Ascending aorta (tissue), 2 donors: ENCODE data around the gene ADAMTS3. TPM values are rescaled to one million over a fixed set of nuclear protein-coding genes. Genes with fewer than 3 reads are reported as not detected.

ENCODE experiments used
- DNase-seq, 2 donors: peaks; one replicate each; pipeline ENCODE4 v3.0.0-alpha.2; 2019; ENCODE audit warnings: low spot score in 2 of 2
- H3K27ac ChIP-seq, 2 donors: fragments of 200-600 bp; sonication (generic); one replicate each; pipeline ENCODE4 v1.5.1; 2016 to 2017; ENCODE audit warnings: mild to moderate bottlenecking in 1 of 2
- H3K27me3 ChIP-seq: fragments of 200-600 bp; sonication (generic); one replicate; pipeline ENCODE4 v1.5.1; 2017
- H3K36me3 ChIP-seq, 2 donors: fragments of 200-600 bp; sonication (generic); one replicate each; pipeline ENCODE4 v1.5.1; 2016
- H3K4me1 ChIP-seq, 2 donors: fragments of 200-600 bp; sonication (generic); one replicate each; pipeline ENCODE4 v1.5.1; 2016 to 2017; ENCODE audit warnings: mild to moderate bottlenecking in 1 of 2
- H3K4me3 ChIP-seq, 2 donors: fragments of 200-600 bp; sonication (generic); one replicate each; pipeline ENCODE4 v1.5.1; 2016 to 2017; ENCODE audit warnings: mild to moderate bottlenecking in 1 of 2
- H3K9me3 ChIP-seq, 2 donors: fragments of 200-600 bp; sonication (generic); one replicate each; pipeline ENCODE4 v1.5.1; 2016
- intact Hi-C: fragments of 100-400 bp; cut with DNase I; formaldehyde crosslinking; loops from one replicate; pipeline ENCODE4 v1.15.1; 2023
- total RNA-seq: library from RNA; depleted of rRNA; stranded (reverse); fragments of >200 nt; gene quantifications from one replicate; pipeline ENCODE4 v1.1.0, GENCODE V29; 2016
- TF ChIP-seq, protein P1 (sequence below), 3 experiments: fragments of 200-600 bp in 2 of 3; fragments of 450-650 bp in 1 of 3; sonication (generic) in 2 of 3; IDR thresholded peaks; one replicate each; pipeline ENCODE4 v1.5.1; 2016 to 2019; ENCODE audit warnings: antibody characterized with exemption in 3 of 3, mild to moderate bottlenecking in 1 of 3, moderate library complexity in 1 of 3

ADAMTS3 gene
- total RNA-seq, 1 donor from 2014 or later = 2.2 TPM

DNA sequence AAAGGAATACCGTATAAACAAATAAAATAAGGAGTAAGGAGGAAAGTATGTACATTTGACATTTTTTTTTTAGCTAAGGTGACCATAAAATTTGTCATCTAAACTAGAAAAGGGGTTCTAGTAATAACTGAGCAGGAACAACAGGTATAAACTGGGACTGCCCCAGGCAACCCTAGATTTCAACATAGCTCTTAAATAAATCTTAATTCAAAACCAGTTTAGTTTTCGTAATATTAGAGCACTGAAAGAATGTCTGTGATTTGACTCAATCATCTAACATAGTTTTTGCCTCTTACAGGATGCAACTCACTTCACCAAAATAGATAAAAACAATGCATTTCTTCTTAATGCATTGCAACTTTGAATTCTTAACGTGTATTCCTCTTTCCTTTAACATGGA is 257.7 kb downstream of the ADAMTS3 start:
- peak overlapping the region; percentile 64 to 84 for H3K27ac ChIP-seq
- no peak for DNase-seq
- H3K27me3 ChIP-seq = no peaks in the 10 kb centered on the region
- TF ChIP-seq, protein P1, sequence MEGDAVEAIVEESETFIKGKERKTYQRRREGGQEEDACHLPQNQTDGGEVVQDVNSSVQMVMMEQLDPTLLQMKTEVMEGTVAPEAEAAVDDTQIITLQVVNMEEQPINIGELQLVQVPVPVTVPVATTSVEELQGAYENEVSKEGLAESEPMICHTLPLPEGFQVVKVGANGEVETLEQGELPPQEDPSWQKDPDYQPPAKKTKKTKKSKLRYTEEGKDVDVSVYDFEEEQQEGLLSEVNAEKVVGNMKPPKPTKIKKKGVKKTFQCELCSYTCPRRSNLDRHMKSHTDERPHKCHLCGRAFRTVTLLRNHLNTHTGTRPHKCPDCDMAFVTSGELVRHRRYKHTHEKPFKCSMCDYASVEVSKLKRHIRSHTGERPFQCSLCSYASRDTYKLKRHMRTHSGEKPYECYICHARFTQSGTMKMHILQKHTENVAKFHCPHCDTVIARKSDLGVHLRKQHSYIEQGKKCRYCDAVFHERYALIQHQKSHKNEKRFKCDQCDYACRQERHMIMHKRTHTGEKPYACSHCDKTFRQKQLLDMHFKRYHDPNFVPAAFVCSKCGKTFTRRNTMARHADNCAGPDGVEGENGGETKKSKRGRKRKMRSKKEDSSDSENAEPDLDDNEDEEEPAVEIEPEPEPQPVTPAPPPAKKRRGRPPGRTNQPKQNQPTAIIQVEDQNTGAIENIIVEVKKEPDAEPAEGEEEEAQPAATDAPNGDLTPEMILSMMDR (IDR thresholded peaks at IDR 0.05) = no peak
- H3K36me3 ChIP-seq = no peaks in the 10 kb centered on the region
- H3K4me1 ChIP-seq = peaks cover 0 to 20% of the 10 kb centered on the region in 2 donors
- H3K4me3 ChIP-seq = no peak overlapping the region
- intact Hi-C loops = loop anchor here (5.0 kb wide), 1 partner anchor 81 kb away; no protein-coding TSS in a partner anchor
- no peaks in the 10 kb centered on the region for H3K9me3 ChIP-seq

DNA sequence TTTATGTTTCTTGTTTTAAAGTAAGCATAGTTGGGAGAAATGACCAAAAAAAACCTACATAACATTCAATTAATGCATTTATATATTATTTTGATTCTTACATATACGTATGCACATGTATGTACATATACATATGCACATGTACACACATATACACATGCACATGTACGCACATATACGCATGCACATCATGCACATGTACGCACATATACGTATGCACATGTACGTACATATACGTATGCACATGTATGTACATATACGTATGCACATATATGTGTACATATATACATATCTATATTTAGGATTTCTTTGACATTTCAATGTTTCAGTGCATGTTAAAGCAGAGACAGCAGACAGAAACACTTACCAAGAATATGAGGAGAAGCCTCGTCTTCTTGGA is 263.4 kb downstream of the ADAMTS3 start:
- H3K27ac ChIP-seq = no peak overlapping the region
- no peak overlapping the region for H3K4me3 ChIP-seq
- H3K36me3 ChIP-seq = no peaks in the 10 kb centered on the region
- no peaks in the 10 kb centered on the region for H3K27me3 ChIP-seq
- intact Hi-C loops = no loop called here
- no peak for DNase-seq
- TF ChIP-seq, protein P1 (IDR thresholded peaks at IDR 0.05) = no peak
- no peaks in the 10 kb centered on the region for H3K9me3 ChIP-seq
- no peaks in the 10 kb centered on the region for H3K4me1 ChIP-seq

- no peaks in the 10 kb centered on the region for H3K27me3 ChIP-seq
- H3K4me1 ChIP-seq = no peaks in the 10 kb centered on the region
- no peak for DNase-seq
- intact Hi-C loops = no loop called here
- H3K27ac ChIP-seq = no peak overlapping the region
- H3K36me3 ChIP-seq = no peaks in the 10 kb centered on the region
- H3K9me3 ChIP-seq = no peaks in the 10 kb centered on the region
- H3K4me3 ChIP-seq = no peak overlapping the region
- TF ChIP-seq, protein P1 (IDR thresholded peaks at IDR 0.05) = no peak
Measured at GRCh38 chr4:72305080-72305479, 263.9 kb downstream of the ADAMTS3 start.

- Histone ChIP-seq H3K36me3 (no peaks in the 10 kb centered on the region), H3K4me1 (no peaks in the 10 kb centered on the region), H3K9me3 (no peaks in the 10 kb centered on the region), H3K4me3 (no peak overlapping the region), H3K27me3 (no peaks in the 10 kb centered on the region), H3K27ac (no peak overlapping the region)
- intact Hi-C loops = no loop called here
- TF ChIP-seq, protein P1 (IDR thresholded peaks at IDR 0.05) = peak in 2 of 3 experiments; percentile 43 to 54
- DNase-seq = no peak
Measured at GRCh38 chr4:72302981-72303704, 265.9 kb downstream of the ADAMTS3 start.

- intact Hi-C loops = no loop called here
- no peak overlapping the region for H3K4me3 ChIP-seq
- no peak for DNase-seq
Measured at GRCh38 chr4:72301759-72302158, 267.3 kb downstream of the ADAMTS3 start.

More at GRCh38 chr4:72301759-72302158, 267.3 kb downstream of the ADAMTS3 start:
- TF ChIP-seq, protein P1 (IDR thresholded peaks at IDR 0.05) = no peak
- Histone ChIP-seq H3K27me3 (no peaks in the 10 kb centered on the region), H3K27ac (no peak overlapping the region), H3K9me3 (no peaks in the 10 kb centered on the region), H3K4me1 (no peaks in the 10 kb centered on the region), H3K36me3 (no peaks in the 10 kb centered on the region)
